WTC11 (cell line): ENCODE data around the gene FAM135A. TPM values are rescaled to one million over a fixed set of nuclear protein-coding genes. Genes with fewer than 3 reads are reported as not detected.

Experiments used
- ATAC-seq: fragments of 200-7000 bp; cut with Tn5 transposase; 2 replicates; pipeline ENCODE4 v1.10.0; 2021; ENCODE audit warnings: mild to moderate bottlenecking, moderate library complexity
- CTCF ChIA-PET: fragments of 300-600 bp; sonication (Branson Sonifier 250); formaldehyde crosslinking; loops from one replicate; lab custom pipeline; 2021; ENCODE audit warnings: antibody characterized with exemption; lab: Charles Lee
- POLR2A ChIA-PET: fragments of 350-600 bp; sonication (Branson Sonifier 250); formaldehyde crosslinking; loops from one replicate; lab custom pipeline; 2021; ENCODE audit warnings: antibody characterized with exemption; lab: Charles Lee
- DNase-seq: peaks from one replicate; pipeline ENCODE4 v3.0.0; 2021; ENCODE audit warnings: low spot score
- H3K27ac Mint-ChIP-seq: 2 replicates; pipeline ENCODE4 v1.8.0; 2021; ENCODE audit warnings: mixed read lengths
- H3K27me3 Mint-ChIP-seq: 2 replicates; pipeline ENCODE4 v1.8.0; 2021; ENCODE audit warnings: low read depth, mild to moderate bottlenecking, moderate library complexity, mixed read lengths
- H3K36me3 Mint-ChIP-seq: 2 replicates; pipeline ENCODE4 v1.8.0; 2021; ENCODE audit warnings: mixed read lengths
- H3K4me1 Mint-ChIP-seq: 2 replicates; pipeline ENCODE4 v1.8.0; 2022; ENCODE audit warnings: mixed read lengths
- H3K4me3 Mint-ChIP-seq: 2 replicates; pipeline ENCODE4 v1.8.0; 2021; ENCODE audit warnings: mild to moderate bottlenecking, moderate library complexity, mixed read lengths
- H3K9me3 Mint-ChIP-seq: 2 replicates; pipeline ENCODE4 v1.8.0; 2021; ENCODE audit warnings: mixed read lengths
- AFF4 ChIP-seq: sonication (generic); formaldehyde crosslinking; IDR thresholded peaks from 2 replicates; pipeline ENCODE4 v1.8.1; 2023; ENCODE audit warnings: mild to moderate bottlenecking, missing genetic modification reagents, borderline replicate concordance
- ATF3 ChIP-seq: sonication (generic); formaldehyde crosslinking; conservative IDR thresholded peaks from 2 replicates; pipeline ENCODE4 v1.8.1; 2022; ENCODE audit warnings: mild to moderate bottlenecking, missing genetic modification reagents
- CBFB ChIP-seq: sonication (generic); formaldehyde crosslinking; IDR thresholded peaks from 2 replicates; pipeline ENCODE4 v1.8.1; 2022; ENCODE audit warnings: mild to moderate bottlenecking, low read depth, missing genetic modification reagents
- ELF4 ChIP-seq: sonication (generic); formaldehyde crosslinking; IDR thresholded peaks from 2 replicates; pipeline ENCODE4 v1.8.1; 2022; ENCODE audit warnings: low read depth, mild to moderate bottlenecking, moderate library complexity, missing genetic modification reagents
- ETV6 ChIP-seq: sonication (generic); formaldehyde crosslinking; IDR thresholded peaks from 2 replicates; pipeline ENCODE4 v1.8.1; 2022; ENCODE audit warnings: mild to moderate bottlenecking, missing genetic modification reagents
- FOXK1 ChIP-seq: sonication (generic); formaldehyde crosslinking; IDR thresholded peaks from 2 replicates; pipeline ENCODE4 v1.8.0; 2022; ENCODE audit warnings: mild to moderate bottlenecking, moderate library complexity, missing genetic modification reagents
- GTF2I ChIP-seq: fragments of 250-450 bp; sonication (Bioruptor Pico); conservative IDR thresholded peaks from 2 replicates; pipeline ENCODE4 v1.4.0; 2021; ENCODE audit warnings: mild to moderate bottlenecking
- PRRX2 ChIP-seq: fragments of 250-450 bp; sonication (Bioruptor Pico); IDR thresholded peaks from 2 replicates; pipeline ENCODE4 v1.8.0; 2021; ENCODE audit warnings: mild to moderate bottlenecking
- SMAD3 ChIP-seq: sonication (generic); formaldehyde crosslinking; IDR thresholded peaks from 2 replicates; pipeline ENCODE4 v1.8.0; 2022; ENCODE audit warnings: missing genetic modification reagents, mild to moderate bottlenecking, borderline replicate concordance
- SP1 ChIP-seq: sonication (generic); formaldehyde crosslinking; conservative IDR thresholded peaks from 2 replicates; pipeline ENCODE4 v1.8.1; 2022; ENCODE audit warnings: missing genetic modification reagents
- TCF7 ChIP-seq: sonication (generic); formaldehyde crosslinking; IDR thresholded peaks from 2 replicates; pipeline ENCODE4 v1.8.0; 2022; ENCODE audit warnings: mild to moderate bottlenecking, low read depth, missing genetic modification reagents, moderate library complexity
- ZBTB21 ChIP-seq: sonication (generic); formaldehyde crosslinking; IDR thresholded peaks from 2 replicates; pipeline ENCODE4 v1.8.1; 2023; ENCODE audit warnings: mild to moderate bottlenecking, missing genetic modification reagents, borderline replicate concordance
- ZMAT4 ChIP-seq: fragments of 250-450 bp; sonication (Bioruptor Pico); IDR thresholded peaks from 2 replicates; pipeline ENCODE4 v1.9.0; 2021; ENCODE audit warnings: mild to moderate bottlenecking
- ZNF232 ChIP-seq: sonication (generic); formaldehyde crosslinking; IDR thresholded peaks from 2 replicates; pipeline ENCODE4 v1.8.0; 2022; ENCODE audit warnings: mild to moderate bottlenecking, missing genetic modification reagents
- ZNF263 ChIP-seq: sonication (generic); formaldehyde crosslinking; IDR thresholded peaks from 2 replicates; pipeline ENCODE4 v1.8.1; 2022; ENCODE audit warnings: low read depth, mild to moderate bottlenecking, moderate library complexity, missing genetic modification reagents
- ZNF317 ChIP-seq: sonication (generic); formaldehyde crosslinking; IDR thresholded peaks from 2 replicates; pipeline ENCODE4 v1.8.1; 2023; ENCODE audit warnings: low read depth, mild to moderate bottlenecking, moderate library complexity, missing genetic modification reagents, borderline replicate concordance
- total RNA-seq: library from RNA; stranded (reverse); gene quantifications from 3 replicates; pipeline ENCODE4 v1.2.3, GENCODE V29; 2021
- TF ChIP-seq, protein P1 (sequence below): sonication (generic); formaldehyde crosslinking; IDR thresholded peaks from 2 replicates; pipeline ENCODE4 v1.8.0; 2022; ENCODE audit warnings: mild to moderate bottlenecking, missing genetic modification reagents
- TF ChIP-seq, protein P2 (sequence below): sonication (generic); formaldehyde crosslinking; conservative IDR thresholded peaks from 2 replicates; pipeline ENCODE4 v1.8.1; 2023; ENCODE audit warnings: mild to moderate bottlenecking, low read depth, missing genetic modification reagents, moderate library complexity
- TF ChIP-seq, protein P3 (sequence below): fragments of 250-450 bp; sonication (Bioruptor Pico); IDR thresholded peaks from 2 replicates; pipeline ENCODE4 v1.9.0; 2021; ENCODE audit warnings: mild to moderate bottlenecking
- TF ChIP-seq, protein P4 (sequence below): sonication (generic); formaldehyde crosslinking; IDR thresholded peaks from 2 replicates; pipeline ENCODE4 v1.8.1; 2022; ENCODE audit warnings: low read depth, missing genetic modification reagents, borderline replicate concordance

FAM135A gene
- total RNA-seq, 1 experiment from 2014 or later, result 32.9 TPM

DNA sequence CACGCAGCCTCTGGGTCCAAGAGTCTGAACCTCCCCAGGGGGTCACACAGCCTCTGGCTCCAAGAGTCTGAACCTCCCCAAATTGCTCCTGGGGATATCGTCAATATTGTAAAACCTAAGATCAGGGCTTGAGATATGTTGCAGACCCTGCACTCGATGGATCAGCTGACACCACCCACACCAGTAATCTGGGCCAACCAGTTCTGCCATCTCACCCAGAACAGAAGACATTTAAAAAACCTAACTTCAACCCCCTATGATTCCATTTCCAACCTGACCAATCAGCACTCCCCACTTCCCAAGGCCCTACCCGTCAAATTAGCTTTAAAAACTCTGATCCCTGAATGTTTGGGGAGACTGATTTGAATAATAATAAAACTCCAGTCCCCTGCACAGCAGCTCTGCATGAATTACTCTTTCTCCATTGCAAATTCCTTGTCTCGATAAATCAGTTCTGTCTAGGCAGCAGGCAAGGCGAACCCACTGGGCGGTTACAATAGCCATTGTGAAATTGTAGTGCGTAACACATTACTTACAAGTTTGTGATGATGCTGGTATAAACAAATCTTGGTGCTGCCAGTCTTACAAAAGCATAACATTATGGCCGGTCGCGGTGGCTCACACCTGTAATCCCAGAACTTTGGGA is 32.4 kb upstream of the FAM135A start (continued):
- TF ChIP-seq ATF3, result no peak

GRCh38 chr6:70381417-70381782 is 31.9 kb upstream of the FAM135A start:
- no peak overlapping the region for H3K27ac Mint-ChIP-seq
- no peak overlapping the region for H3K4me3 Mint-ChIP-seq
- CTCF ChIA-PET, result interaction anchor here (0.7 to 2.7 kb wide), 2 partner anchors 10 to 499 kb away, joined by 7 to 8 read pairs; no protein-coding TSS in a partner anchor
- TF ChIP-seq ELF4, result no peak
- no peak for TF ChIP-seq SMAD3 (CRISPR knock-in tag)
- TF ChIP-seq SP1 (CRISPR knock-in tag), result no peak
- no peak for TF ChIP-seq ETV6 (CRISPR knock-in tag)
- no peak for TF ChIP-seq TCF7
- TF ChIP-seq, protein P1, sequence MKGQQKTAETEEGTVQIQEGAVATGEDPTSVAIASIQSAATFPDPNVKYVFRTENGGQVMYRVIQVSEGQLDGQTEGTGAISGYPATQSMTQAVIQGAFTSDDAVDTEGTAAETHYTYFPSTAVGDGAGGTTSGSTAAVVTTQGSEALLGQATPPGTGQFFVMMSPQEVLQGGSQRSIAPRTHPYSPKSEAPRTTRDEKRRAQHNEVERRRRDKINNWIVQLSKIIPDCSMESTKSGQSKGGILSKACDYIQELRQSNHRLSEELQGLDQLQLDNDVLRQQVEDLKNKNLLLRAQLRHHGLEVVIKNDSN (CRISPR knock-in tag), result no peak
- TF ChIP-seq, protein P2, sequence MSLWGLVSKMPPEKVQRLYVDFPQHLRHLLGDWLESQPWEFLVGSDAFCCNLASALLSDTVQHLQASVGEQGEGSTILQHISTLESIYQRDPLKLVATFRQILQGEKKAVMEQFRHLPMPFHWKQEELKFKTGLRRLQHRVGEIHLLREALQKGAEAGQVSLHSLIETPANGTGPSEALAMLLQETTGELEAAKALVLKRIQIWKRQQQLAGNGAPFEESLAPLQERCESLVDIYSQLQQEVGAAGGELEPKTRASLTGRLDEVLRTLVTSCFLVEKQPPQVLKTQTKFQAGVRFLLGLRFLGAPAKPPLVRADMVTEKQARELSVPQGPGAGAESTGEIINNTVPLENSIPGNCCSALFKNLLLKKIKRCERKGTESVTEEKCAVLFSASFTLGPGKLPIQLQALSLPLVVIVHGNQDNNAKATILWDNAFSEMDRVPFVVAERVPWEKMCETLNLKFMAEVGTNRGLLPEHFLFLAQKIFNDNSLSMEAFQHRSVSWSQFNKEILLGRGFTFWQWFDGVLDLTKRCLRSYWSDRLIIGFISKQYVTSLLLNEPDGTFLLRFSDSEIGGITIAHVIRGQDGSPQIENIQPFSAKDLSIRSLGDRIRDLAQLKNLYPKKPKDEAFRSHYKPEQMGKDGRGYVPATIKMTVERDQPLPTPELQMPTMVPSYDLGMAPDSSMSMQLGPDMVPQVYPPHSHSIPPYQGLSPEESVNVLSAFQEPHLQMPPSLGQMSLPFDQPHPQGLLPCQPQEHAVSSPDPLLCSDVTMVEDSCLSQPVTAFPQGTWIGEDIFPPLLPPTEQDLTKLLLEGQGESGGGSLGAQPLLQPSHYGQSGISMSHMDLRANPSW, result no peak
- no peak for TF ChIP-seq ZMAT4 (CRISPR knock-in tag)
- TF ChIP-seq, protein P3, sequence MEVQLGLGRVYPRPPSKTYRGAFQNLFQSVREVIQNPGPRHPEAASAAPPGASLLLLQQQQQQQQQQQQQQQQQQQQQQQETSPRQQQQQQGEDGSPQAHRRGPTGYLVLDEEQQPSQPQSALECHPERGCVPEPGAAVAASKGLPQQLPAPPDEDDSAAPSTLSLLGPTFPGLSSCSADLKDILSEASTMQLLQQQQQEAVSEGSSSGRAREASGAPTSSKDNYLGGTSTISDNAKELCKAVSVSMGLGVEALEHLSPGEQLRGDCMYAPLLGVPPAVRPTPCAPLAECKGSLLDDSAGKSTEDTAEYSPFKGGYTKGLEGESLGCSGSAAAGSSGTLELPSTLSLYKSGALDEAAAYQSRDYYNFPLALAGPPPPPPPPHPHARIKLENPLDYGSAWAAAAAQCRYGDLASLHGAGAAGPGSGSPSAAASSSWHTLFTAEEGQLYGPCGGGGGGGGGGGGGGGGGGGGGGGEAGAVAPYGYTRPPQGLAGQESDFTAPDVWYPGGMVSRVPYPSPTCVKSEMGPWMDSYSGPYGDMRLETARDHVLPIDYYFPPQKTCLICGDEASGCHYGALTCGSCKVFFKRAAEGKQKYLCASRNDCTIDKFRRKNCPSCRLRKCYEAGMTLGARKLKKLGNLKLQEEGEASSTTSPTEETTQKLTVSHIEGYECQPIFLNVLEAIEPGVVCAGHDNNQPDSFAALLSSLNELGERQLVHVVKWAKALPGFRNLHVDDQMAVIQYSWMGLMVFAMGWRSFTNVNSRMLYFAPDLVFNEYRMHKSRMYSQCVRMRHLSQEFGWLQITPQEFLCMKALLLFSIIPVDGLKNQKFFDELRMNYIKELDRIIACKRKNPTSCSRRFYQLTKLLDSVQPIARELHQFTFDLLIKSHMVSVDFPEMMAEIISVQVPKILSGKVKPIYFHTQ, result no peak
- TF ChIP-seq ZNF232 (CRISPR knock-in tag), result no peak
- no peak for TF ChIP-seq ATF3
- TF ChIP-seq, protein P4, sequence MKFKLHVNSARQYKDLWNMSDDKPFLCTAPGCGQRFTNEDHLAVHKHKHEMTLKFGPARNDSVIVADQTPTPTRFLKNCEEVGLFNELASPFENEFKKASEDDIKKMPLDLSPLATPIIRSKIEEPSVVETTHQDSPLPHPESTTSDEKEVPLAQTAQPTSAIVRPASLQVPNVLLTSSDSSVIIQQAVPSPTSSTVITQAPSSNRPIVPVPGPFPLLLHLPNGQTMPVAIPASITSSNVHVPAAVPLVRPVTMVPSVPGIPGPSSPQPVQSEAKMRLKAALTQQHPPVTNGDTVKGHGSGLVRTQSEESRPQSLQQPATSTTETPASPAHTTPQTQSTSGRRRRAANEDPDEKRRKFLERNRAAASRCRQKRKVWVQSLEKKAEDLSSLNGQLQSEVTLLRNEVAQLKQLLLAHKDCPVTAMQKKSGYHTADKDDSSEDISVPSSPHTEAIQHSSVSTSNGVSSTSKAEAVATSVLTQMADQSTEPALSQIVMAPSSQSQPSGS, result no peak
- TF ChIP-seq CBFB (CRISPR knock-in tag), result no peak
- TF ChIP-seq GTF2I, result no peak
- TF ChIP-seq ZBTB21, result no peak
- TF ChIP-seq FOXK1, result no peak
- no peak for TF ChIP-seq AFF4 (CRISPR knock-in tag)
- TF ChIP-seq ZNF317 (CRISPR knock-in tag), result no peak
- TF ChIP-seq ZNF263 (CRISPR knock-in tag), result no peak
- TF ChIP-seq PRRX2 (CRISPR knock-in tag), result no peak
- no peak for ATAC-seq
- POLR2A ChIA-PET, result no interaction called here
- no peak for DNase-seq
- no peaks in the 10 kb centered on the region for H3K27me3 Mint-ChIP-seq
- H3K9me3 Mint-ChIP-seq, result peaks cover 5% of the 10 kb centered on the region; the same call in 1 of the 2 replicates
- H3K36me3 Mint-ChIP-seq, result no peaks in the 10 kb centered on the region
- H3K4me1 Mint-ChIP-seq, result peaks cover 10% of the 10 kb centered on the region
